GM15510 (cell line): Measurements from ENCODE around the gene GOLPH3.

ENCODE experiments used
- POLR2A ChIP-seq: IDR thresholded peaks from 3 replicates; pipeline ENCODE4 v1.6.1; 2011; ENCODE audit warnings: borderline replicate concordance; ENCODE audit not compliant: insufficient read length; ENCODE audit errors: extremely low read depth

Gene GOLPH3

DNA sequence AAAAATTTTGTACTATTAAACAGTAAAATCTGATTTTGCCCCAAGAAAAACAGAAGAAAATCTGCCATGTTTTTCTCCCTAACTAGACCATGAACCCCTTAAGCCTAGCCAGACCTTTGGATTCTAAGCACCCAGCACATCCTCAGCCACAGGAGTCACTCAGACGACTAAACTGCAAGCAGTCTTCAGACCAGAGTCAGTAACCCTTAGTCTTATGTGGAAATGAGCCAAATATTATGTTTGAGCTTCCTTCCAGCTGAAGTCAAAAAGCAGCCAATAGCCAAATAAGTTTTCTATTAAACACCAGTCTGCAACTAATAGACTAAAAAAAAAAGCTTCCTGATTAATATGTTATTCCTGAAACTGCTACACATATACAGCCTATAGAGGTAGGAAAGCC lies 47.4 kb downstream of the GOLPH3 start:
- no peak for TF ChIP-seq POLR2A

DNA sequence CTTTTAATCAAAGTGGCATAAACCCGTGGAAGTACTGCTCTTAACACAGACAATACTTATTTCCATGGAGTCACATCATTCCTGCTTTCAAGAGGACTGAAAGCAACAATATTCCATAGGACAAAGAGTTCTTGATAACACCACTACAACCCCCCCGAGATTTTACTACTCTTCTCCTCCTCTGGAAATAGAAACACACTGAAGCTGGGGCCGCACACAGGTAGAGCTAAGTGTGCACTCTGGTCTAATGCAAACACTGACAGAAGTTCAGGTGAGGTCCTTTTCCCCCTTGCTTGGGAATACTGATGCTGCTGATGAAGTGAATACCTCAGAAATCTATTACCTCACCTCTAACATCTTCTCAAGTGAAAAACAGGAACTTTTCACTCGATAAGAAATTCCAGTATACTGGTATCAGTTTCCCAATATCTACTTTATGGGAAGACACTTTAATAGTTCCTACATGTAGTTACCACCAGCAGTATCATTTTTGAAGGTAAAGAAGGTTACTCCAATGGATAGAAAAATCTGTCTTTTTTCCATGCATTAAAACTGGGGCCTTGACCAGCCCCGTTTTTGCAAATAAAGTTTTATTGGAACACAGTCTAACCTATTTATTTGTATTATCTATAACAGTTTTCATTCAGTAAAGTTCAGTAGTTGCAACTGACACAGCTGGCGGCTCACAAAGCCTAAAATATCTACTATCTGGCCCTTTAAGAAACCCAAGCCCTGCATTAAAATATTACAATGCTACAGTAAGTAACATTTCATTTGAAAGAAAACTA lies 50.0 kb downstream of the GOLPH3 start:
- no peak for TF ChIP-seq POLR2A

DNA sequence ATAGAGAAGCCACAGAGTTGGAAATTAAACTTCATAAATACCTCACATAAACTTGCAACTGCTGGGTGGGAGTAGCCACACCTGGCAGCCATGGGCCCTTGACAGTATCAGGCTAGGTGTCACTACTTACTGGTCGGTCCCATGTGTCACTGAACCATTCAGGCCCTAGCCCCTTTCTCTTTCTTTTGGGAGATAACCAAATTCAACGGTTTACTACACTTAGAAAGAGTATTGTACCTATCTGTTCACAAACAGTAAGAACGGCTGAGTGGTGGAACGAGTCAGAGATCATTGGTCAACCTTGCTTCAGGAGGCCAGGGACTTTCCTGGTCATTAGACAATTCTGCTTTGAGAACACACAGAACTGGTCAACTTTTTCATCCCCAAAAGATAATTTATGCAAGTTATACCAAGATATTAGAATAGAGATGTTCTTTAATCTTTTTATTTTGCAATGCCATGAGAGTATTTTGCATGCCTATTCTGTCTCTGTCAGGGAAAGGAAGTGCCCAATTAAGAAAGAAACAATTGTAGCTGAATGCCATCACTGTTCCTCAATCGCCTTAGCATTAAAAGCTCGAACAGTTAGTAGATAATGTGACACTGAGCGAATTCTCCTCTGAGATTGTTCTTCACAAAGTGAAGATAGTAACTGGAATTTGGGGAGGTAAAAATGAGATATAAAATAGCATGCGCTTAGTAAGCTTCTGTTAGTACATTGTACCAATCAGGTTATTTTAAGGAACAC lies 50.9 kb downstream of the GOLPH3 start:
- no peak for TF ChIP-seq POLR2A

DNA sequence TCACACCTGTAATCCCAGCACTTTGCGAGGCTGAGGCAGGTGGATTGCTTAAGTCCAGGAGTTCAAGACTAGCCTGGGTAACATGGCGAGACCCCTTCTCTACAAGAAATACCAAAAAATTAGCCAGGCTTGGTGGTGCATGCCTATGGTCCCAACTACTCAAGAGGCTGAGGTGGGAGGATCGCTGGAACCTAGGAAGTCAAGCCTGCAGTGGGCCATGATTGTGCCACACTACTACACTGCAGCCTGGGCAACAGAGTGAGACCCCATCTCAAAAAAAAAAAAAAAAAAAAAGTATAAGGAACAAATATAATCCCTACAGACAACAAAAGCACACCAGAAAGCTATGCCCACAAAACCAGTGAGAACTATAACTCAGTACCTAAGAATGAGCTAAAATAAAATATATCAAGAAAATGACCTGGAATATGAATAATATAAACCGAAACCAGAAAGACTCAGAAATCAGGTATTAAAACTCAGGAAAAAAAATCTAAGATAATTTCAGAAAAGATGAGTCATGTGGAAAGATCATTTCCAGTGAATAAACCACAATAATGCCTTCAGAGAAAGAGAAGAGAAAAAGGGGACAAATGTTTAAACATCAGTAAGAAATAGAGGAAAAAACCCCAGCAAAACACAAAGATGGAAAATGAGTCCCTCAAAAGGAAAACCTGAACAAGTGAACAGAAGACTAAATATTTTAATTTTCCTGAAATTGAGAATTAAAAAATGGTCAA lies 57.4 kb downstream of the GOLPH3 start:
- no peak for TF ChIP-seq POLR2A

DNA sequence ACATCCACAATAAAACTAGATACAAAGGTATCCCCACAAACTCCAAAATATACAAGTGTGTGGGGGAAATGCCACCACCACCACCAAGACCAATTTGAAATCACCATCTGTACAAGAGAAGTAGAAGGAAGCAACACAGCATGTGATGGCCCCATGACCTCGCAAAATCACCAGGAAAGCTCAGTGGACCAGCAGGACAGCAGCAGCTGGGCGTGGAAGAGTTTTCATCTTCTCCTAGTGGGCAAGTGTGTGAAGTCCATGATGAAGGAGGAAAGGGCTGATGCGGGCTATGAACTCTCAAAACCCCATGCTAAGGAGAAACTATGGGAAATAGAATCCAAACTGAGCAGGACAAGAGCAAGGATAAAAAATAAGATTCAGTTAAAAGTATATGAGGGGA lies 58.1 kb downstream of the GOLPH3 start:
- no peak for TF ChIP-seq POLR2A

DNA sequence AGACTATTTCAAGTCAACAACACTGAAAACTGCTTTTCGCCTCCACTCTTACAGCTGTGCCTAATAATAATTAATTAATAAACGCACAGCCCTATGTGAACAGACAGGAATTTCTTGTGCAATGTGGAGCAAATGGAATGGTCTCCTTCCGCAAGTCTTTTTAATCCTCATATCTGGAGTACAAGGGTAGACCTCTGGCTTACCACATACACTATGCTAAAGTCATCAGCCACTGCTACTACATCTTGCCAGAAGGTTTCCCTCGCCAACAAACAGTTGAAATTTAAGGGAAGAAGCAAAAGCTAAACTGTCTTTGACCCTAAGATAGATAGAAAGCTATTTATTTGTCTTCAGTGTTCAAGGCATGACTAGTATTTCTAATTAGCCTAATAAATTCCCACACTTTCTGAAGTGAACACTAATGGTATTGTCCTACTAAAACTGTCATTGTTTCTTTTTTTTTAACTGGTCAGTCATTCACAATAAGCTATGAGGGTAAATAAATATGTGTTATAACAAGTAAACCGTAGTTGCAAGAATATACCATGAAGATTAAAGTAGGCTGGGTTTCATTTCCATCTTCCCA lies 63.9 kb downstream of the GOLPH3 start:
- no peak for TF ChIP-seq POLR2A

DNA sequence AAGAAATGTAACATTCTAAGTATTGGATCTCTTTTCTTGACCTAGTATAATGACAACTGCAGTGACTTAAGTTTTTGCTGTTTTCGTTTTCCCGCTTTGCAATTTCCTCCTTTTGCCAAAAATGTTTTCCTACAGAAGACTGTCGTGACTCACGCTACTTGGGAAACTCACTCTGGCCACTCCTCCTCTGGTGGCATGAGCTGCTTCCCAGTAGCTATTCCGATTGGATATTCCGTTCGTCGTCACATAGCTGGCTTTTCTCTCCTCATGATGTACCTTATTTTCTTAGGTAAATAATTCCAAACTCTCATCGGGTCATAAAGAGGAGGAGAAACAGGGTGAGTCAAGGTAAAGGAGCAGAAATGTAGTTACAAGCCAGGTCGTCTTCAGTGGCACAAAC lies 64.9 kb downstream of the GOLPH3 start:
- TF ChIP-seq POLR2A, result no peak

DNA sequence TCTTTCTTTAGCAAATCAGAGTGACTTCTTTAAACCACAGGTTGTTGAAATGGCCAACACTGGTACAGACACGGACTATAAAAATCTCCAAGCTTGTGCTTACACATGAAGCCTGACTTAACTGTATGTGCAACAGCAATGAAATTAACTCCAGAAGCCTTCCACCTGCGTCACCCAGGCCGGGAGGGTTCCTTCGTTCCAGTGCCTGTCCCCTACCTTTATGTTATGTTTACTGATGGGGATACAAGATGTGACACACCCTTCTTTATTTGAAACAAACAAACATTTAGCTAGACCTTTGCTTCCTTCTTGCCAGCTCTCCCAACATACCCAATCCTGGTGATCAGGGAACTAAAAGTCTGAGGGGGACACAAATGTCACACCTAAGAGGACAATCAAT lies 66.0 kb downstream of the GOLPH3 start:
- TF ChIP-seq POLR2A, result no peak

DNA sequence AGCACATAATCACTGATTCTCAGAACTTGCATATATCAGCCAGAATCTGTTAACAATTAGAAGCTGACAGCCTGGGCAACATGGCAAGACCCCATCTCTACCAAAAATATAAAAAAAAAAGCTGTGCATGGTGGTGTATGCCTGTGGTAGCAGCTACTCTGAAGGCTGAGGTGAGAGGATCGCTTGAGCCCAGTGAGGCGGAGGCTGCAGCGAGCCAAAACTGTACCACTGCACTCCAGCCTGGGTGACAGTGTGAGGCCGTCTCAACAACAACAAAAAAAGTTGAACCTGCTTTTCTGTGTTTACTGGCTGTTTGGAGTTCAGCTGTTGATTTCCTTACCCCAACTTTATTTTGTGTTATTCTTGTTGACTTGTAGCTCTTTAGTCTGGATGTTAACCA lies 66.8 kb downstream of the GOLPH3 start:
- no peak for TF ChIP-seq POLR2A

DNA sequence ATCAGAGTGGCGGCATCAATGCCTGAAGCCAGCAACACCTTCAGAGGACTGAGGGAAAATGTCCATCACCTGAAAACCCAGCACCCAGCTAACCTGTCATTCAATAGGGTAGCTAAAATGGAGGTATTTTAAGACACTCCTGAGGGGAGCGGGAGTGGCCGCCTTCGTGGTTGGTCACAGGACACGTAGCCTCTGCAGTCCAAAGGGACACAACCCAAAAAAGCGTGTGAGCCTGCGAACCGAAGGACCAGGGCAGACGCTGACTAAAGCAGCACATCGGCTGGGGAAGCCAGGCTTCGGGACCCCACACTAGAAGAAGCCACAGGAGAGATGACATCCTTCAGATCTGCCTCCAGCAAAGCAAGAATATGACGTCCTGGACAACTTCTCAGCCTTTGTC lies 70.6 kb downstream of the GOLPH3 start:
- TF ChIP-seq POLR2A, result no peak

DNA sequence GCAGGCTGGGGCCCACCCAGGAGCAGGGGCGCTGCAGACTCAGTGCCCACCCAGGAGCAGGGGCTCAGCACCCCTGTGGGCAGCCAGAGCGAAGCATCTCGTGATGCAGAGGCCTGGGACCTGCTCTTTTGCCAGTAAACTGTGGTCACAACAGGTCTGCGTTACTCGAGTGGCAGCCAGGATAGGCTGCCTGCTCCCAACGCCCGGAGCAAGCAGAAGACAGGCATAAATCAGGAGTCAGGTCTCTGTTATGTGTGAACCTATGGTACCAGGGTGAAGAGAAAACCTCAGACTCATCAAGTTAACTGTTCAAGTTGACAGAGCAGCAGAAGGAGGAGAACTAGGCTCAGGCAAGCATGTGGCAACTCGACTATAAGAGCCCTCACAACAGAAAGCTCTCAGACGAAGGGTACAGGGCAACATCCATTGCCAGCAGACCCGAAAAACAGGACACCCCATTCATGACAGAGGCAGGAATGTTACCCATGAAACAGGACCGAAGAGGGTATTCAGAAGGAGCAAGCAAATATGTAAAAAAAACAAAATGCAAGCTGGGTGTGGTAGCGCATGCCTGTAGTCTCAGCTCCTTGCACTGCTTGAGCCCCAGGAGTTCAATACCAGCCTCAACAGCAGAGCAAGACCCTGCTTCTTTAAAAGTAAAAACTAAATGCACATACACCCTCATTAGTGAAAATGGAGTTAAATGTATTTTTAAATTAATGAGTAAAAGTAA lies 71.7 kb downstream of the GOLPH3 start:
- no peak for TF ChIP-seq POLR2A

DNA sequence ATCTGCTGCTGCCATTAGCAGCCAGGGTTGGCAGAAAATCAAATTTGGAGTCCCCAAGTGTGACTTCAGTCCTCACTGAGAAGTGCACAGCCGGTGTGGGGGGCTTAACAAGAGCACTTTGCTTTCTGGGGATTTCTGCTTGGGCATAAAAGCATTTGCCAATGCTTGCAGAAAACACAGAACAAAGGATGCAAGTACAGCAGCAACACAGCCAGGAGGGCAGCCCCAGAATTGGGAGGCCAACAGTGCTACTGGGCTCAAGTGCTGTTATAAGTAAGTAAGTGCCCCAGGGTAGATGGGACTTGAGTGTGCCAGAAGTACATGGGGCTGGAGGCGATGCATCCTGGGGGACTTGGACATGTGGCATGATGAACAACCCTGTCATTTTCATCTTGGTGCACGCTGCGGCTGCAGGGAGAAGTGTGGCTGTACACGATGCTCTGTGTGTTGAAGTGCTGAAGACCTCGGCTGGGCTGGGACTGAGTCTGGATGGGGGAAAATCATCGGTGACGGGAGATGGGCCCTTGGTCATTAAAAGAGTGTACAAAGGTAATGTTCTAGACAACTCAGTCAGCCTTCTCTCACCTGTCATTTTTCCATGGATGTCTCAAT lies 73.3 kb downstream of the GOLPH3 start:
- TF ChIP-seq POLR2A, result no peak

DNA sequence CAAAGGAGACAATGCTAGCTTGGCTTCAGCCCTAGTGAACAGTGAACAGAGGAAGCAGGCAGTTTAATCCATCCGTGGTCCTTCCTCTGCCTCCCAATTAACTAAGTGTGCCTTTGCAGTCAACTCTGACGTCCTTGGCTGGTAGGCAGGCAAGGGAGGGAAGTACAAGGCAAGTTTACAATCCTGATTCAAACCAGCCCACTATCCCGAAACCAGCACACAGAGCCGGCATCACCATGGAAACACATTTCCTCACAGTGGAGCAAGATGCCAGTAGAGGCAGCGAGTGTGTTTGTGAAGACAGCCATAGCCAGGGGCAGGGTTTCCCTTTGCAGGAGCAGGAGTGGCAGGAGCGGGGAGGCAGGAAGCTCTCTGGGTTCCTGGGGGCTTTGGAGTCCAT lies 73.9 kb downstream of the GOLPH3 start:
- no peak for TF ChIP-seq POLR2A

DNA sequence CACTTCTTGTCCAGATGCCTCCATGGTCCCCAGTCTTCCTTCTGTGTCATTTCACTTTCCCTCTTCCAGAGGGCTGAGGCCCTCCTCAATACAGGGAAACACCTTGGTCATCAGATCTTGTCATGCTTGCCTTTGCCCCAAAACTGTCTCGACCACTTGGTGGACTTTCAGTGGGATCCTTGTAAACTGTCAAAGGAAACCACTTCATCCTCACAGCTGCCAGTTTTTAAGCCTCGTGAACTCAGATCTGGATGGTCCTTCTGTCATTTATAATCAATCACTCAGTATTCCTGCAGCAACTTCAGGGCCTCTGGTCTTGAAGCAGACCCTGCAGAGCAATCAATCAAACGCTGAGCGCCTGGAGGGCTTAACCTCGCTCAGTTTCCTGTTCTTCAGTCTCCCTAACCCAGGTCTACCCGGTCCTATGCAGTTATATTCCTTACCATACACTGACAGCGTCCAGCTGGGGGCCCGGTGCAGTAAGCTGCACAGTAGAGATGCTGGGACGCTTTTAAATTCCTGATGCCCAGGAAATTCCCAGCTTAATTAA lies 74.6 kb downstream of the GOLPH3 start:
- TF ChIP-seq POLR2A, result no peak
